MM.1S (cell line): Measurements from ENCODE around the gene KIAA0513.

Experiments used
- DNase-seq: peaks from one replicate; pipeline ENCODE4 v3.0.0-alpha.2; 2015
- H2AFZ ChIP-seq: fragments of 300-600 bp; sonication (generic); 2 replicates; pipeline ENCODE4 v1.6.0; 2016; ENCODE audit warnings: antibody characterized with exemption, low read length
- H3F3A ChIP-seq: fragments of 300-600 bp; sonication (generic); 2 replicates; pipeline ENCODE4 v1.6.1; 2016; ENCODE audit warnings: mild to moderate bottlenecking, antibody characterized with exemption, low read length, moderate library complexity, mixed read lengths; ENCODE audit not compliant: insufficient read depth
- H3K27ac ChIP-seq: fragments of 300-600 bp; sonication (generic); 2 replicates; pipeline ENCODE4 v1.5.1; 2016; ENCODE audit warnings: mild to moderate bottlenecking, low read length
- H3K27me3 ChIP-seq: fragments of 300-600 bp; sonication (generic); replicated peaks from 2 replicates; pipeline ENCODE4 v1.6.0; 2016; ENCODE audit warnings: low read length; ENCODE audit not compliant: insufficient read depth
- H3K36me3 ChIP-seq: fragments of 300-600 bp; sonication (generic); replicated peaks from 2 replicates; pipeline ENCODE4 v1.6.1; 2016; ENCODE audit warnings: mild to moderate bottlenecking, low read length, mixed read lengths; ENCODE audit not compliant: insufficient read depth
- H3K4me1 ChIP-seq: fragments of 300-600 bp; sonication (generic); 2 replicates; pipeline ENCODE4 v1.6.1; 2016; ENCODE audit warnings: low read length, mixed read lengths
- H3K4me2 ChIP-seq: fragments of 300-600 bp; sonication (generic); 2 replicates; pipeline ENCODE4 v1.6.0; 2016; ENCODE audit warnings: low read depth, low read length
- H3K4me3 ChIP-seq: fragments of 300-600 bp; sonication (generic); 2 replicates; pipeline ENCODE4 v1.5.1; 2016; ENCODE audit warnings: low read length, mixed read lengths
- H3K79me2 ChIP-seq: fragments of 300-600 bp; sonication (generic); 2 replicates; pipeline ENCODE4 v1.6.1; 2016; ENCODE audit warnings: mixed run types, low read length, mixed read lengths
- H3K9ac ChIP-seq: fragments of 300-600 bp; sonication (generic); 2 replicates; pipeline ENCODE4 v1.6.1; 2016; ENCODE audit warnings: low read length, mixed read lengths
- H3K9me2 ChIP-seq: fragments of 300-600 bp; sonication (generic); replicated peaks from 2 replicates; pipeline ENCODE4 v1.6.1; 2016; ENCODE audit warnings: mild to moderate bottlenecking, low read length, mixed read lengths; ENCODE audit not compliant: insufficient read depth
- H3K9me3 ChIP-seq: fragments of 300-600 bp; sonication (generic); replicated peaks from 2 replicates; pipeline ENCODE4 v1.6.1; 2016; ENCODE audit warnings: mild to moderate bottlenecking, low read length, mixed read lengths; ENCODE audit not compliant: insufficient read depth
- H4K20me1 ChIP-seq: fragments of 300-600 bp; sonication (generic); 2 replicates; pipeline ENCODE4 v1.6.1; 2016; ENCODE audit warnings: mild to moderate bottlenecking, low read length, moderate library complexity, mixed read lengths; ENCODE audit not compliant: insufficient read depth
- CTCF ChIP-seq: fragments of 300-600 bp; sonication (generic); IDR thresholded peaks from 2 replicates; pipeline ENCODE4 v1.5.1; 2016; ENCODE audit warnings: antibody characterized with exemption, low read length, mixed read lengths
- EZH2 ChIP-seq: fragments of 300-600 bp; sonication (generic); optimal IDR thresholded peaks from 2 replicates; pipeline ENCODE3; 2017; ENCODE audit warnings: low read depth, mild to moderate bottlenecking, antibody characterized with exemption, low read length, mixed read lengths
- EZH2phosphoT487 ChIP-seq: fragments of 300-600 bp; sonication (generic); IDR thresholded peaks from 2 replicates; pipeline ENCODE4 v1.6.1; 2018; ENCODE audit warnings: antibody characterized with exemption, low read length

The KIAA0513 gene

GRCh38 chr16:85064186-85064585 lies 36.6 kb downstream of the KIAA0513 start:
- Histone ChIP-seq H3K27me3 (no peaks in the 10 kb centered on the region), H3K4me1 (no peaks in the 10 kb centered on the region), H3K4me2 (no peak overlapping the region), H3K9me3 (no peaks in the 10 kb centered on the region), H3K36me3 (no peaks in the 10 kb centered on the region), H3K4me3 (no peak overlapping the region), H3K9ac (no peak overlapping the region), H3F3A (no peaks in the 10 kb centered on the region), H3K9me2 (no peaks in the 10 kb centered on the region), H3K27ac (no peak overlapping the region), H4K20me1 (no peaks in the 10 kb centered on the region), H3K79me2 (no peaks in the 10 kb centered on the region), H2AFZ (no peak overlapping the region)
- DNase-seq = no peak
- no peak for TF ChIP-seq EZH2phosphoT487
- no peak for TF ChIP-seq CTCF
- TF ChIP-seq EZH2 = no peak

GRCh38 chr16:85065099-85065498 lies 37.5 kb downstream of the KIAA0513 start:
- no peak overlapping the region for H3K4me3 ChIP-seq
- H3K9ac ChIP-seq = no peak overlapping the region
- no peak for TF ChIP-seq EZH2phosphoT487
- no peak for TF ChIP-seq EZH2
- TF ChIP-seq CTCF = no peak
- no peak overlapping the region for H3K27ac ChIP-seq
- no peak overlapping the region for H3K4me2 ChIP-seq
- H3K9me3 ChIP-seq = no peaks in the 10 kb centered on the region
- no peaks in the 10 kb centered on the region for H3K79me2 ChIP-seq
- H3K9me2 ChIP-seq = no peaks in the 10 kb centered on the region
- H2AFZ ChIP-seq = no peak overlapping the region
- H3F3A ChIP-seq = no peaks in the 10 kb centered on the region
- no peaks in the 10 kb centered on the region for H3K27me3 ChIP-seq
- H3K4me1 ChIP-seq = no peaks in the 10 kb centered on the region
- DNase-seq = no peak
- H3K36me3 ChIP-seq = no peaks in the 10 kb centered on the region
- H4K20me1 ChIP-seq = no peaks in the 10 kb centered on the region

GRCh38 chr16:85066346-85066885 lies 38.8 kb downstream of the KIAA0513 start:
- Histone ChIP-seq H3K9ac (no peak overlapping the region), H2AFZ (no peak overlapping the region), H3K9me2 (no peaks in the 10 kb centered on the region), H3K36me3 (no peaks in the 10 kb centered on the region), H3K79me2 (no peaks in the 10 kb centered on the region), H3K27me3 (no peaks in the 10 kb centered on the region), H3K4me1 (no peaks in the 10 kb centered on the region), H3K4me3 (no peak overlapping the region), H3K4me2 (no peak overlapping the region), H3K9me3 (no peaks in the 10 kb centered on the region), H3K27ac (no peak overlapping the region), H4K20me1 (no peaks in the 10 kb centered on the region), H3F3A (no peaks in the 10 kb centered on the region)
- DNase-seq = no peak
- no peak for TF ChIP-seq EZH2phosphoT487
- no peak for TF ChIP-seq CTCF
- TF ChIP-seq EZH2 = no peak
